Activated CD4-positive, alpha-beta T cell treated with anti-CD3 and anti-CD28 coated beads, Interleukin-2, amount 10 ng/mL, durations not matched to agents 24 days and 14 days (primary cell): ENCODE measurements around the gene CEBPG. TPM values are rescaled to one million over a fixed set of nuclear protein-coding genes. Genes with fewer than 3 reads are reported as not detected.

Source experiments
- DNase-seq: peaks from one replicate; pipeline ENCODE4 v3.0.0; 2022
- H3K27ac Mint-ChIP-seq: one replicate; pipeline ENCODE4 v1.8.0; 2022; ENCODE audit warnings: mild to moderate bottlenecking, mixed read lengths
- H3K27me3 Mint-ChIP-seq: one replicate; pipeline ENCODE4 v1.8.0; 2022; ENCODE audit warnings: mixed read lengths
- H3K36me3 Mint-ChIP-seq: one replicate; pipeline ENCODE4 v1.8.0; 2022; ENCODE audit warnings: low read depth, mild to moderate bottlenecking, mixed read lengths
- H3K4me1 Mint-ChIP-seq: one replicate; pipeline ENCODE4 v1.8.0; 2021; ENCODE audit warnings: mixed read lengths
- H3K4me3 Mint-ChIP-seq: one replicate; pipeline ENCODE4 v1.8.0; 2022; ENCODE audit warnings: mild to moderate bottlenecking, moderate library complexity, mixed read lengths
- H3K9me3 Mint-ChIP-seq: one replicate; pipeline ENCODE4 v1.8.0; 2021; ENCODE audit warnings: mixed read lengths
- intact Hi-C: fragments of 100-400 bp; cut with micrococcal nuclease; formaldehyde crosslinking; loops from one replicate; pipeline ENCODE4 v1.15.1; 2023
- total RNA-seq: library from RNA; stranded (reverse); gene quantifications from 2 replicates; pipeline ENCODE4 v1.2.3, GENCODE V29; 2022

The CEBPG gene
- total RNA-seq, 1 donor from 2014 or later: 29.7 TPM

GRCh38 chr19:33390101-33390907 lies 16.8 kb downstream of the CEBPG start:
- no peak overlapping the region for H3K4me3 Mint-ChIP-seq
- no peaks in the 10 kb centered on the region for H3K36me3 Mint-ChIP-seq
- no peak overlapping the region for H3K27ac Mint-ChIP-seq
- DNase-seq: no peak
- H3K9me3 Mint-ChIP-seq: no peaks in the 10 kb centered on the region
- no peaks in the 10 kb centered on the region for H3K27me3 Mint-ChIP-seq
- H3K4me1 Mint-ChIP-seq: no peaks in the 10 kb centered on the region
- intact Hi-C loops: no loop called here

GRCh38 chr19:33390908-33391630 lies 17.6 kb downstream of the CEBPG start:
- no peaks in the 10 kb centered on the region for H3K36me3 Mint-ChIP-seq
- H3K4me1 Mint-ChIP-seq: no peaks in the 10 kb centered on the region
- H3K9me3 Mint-ChIP-seq: no peaks in the 10 kb centered on the region
- H3K4me3 Mint-ChIP-seq: no peak overlapping the region
- no peak for DNase-seq
- H3K27me3 Mint-ChIP-seq: no peaks in the 10 kb centered on the region
- intact Hi-C loops: no loop called here
- H3K27ac Mint-ChIP-seq: no peak overlapping the region

DNA sequence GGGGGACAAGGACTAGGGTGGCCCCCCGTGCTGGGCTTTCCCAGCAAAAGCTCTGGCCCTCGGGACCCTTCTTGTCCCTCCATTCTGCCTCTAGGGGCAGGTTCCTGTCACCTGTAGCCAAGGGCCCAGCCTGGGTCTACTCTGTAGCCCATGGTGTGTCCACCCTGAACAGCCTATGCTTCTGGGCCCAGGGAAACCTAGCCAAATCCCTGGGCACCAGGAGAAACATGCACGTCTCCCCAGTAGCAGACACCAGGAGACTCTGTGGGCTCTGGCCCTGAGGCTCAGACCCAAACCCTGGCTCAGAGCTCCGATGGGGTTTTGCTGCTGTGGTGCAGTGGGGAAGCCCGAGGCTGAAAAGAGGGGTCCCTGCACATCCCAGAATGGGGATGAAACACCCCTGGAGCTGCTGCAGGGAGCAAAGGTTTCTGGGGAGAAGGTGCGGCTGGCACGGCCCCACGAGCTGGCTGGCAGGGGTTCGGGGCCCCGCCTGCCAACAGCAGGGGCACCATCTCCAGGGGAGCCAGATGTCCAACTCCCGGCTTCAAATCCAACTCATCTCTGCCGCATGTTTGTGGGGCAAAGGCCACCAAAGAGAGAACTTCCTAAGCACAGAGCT lies 18.2 kb downstream of the CEBPG start:
- Mint-ChIP-seq H3K27ac (no peak overlapping the region), H3K4me3 (no peak overlapping the region), H3K9me3 (no peaks in the 10 kb centered on the region), H3K27me3 (no peaks in the 10 kb centered on the region), H3K36me3 (no peaks in the 10 kb centered on the region), H3K4me1 (no peaks in the 10 kb centered on the region)
- intact Hi-C loops: no loop called here
- no peak for DNase-seq

DNA sequence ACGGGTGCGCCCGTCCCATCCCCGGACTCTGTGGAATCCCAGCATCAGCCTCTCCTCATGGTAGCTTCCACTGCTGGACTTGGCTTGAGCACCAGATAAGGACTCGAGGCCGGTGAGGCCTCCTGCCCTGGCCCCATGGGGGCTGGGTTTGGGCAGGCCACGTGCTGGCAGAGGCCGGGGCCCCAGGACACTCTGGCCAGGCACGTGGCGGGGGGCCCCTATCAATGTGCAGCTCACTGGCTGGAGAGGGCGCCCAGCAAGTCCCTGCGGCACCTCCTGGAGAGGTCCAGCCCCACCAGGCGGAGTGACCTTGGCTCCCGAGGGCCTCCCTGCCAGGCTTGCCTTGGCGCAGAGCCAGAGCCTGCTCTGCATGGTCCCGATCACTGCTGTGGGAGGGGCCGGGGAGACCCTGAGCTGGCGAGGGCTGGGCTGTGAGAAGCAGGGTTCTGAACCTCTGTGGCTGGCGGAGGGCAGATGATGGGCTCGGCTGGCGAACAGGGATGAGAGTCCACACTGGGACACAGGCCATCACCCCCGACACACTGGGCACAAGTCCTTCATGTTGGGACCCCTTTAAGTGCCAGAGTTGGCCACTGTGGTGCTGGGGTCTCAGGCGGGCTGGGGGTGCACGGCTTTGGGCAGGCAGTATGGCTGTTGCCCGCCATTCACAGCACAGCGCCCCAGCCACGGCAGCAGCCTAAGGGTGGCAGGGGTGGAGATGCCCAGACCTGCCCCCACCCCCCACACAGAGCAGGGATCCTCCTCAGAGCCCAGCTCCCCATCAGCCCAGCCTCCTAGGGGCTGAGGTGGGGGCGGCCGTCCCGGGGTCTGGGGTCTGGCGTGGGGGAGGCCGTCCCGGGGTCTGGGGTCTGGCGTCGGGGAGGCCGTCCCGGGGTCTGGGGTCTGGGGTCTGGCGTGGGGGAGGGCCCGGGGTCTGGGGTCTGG lies 19.1 kb downstream of the CEBPG start:
- DNase-seq: no peak
- Mint-ChIP-seq H3K36me3 (no peaks in the 10 kb centered on the region), H3K4me1 (no peaks in the 10 kb centered on the region), H3K27me3 (no peaks in the 10 kb centered on the region), H3K4me3 (no peak overlapping the region), H3K27ac (no peak overlapping the region), H3K9me3 (no peaks in the 10 kb centered on the region)
- intact Hi-C loops: no loop called here

DNA sequence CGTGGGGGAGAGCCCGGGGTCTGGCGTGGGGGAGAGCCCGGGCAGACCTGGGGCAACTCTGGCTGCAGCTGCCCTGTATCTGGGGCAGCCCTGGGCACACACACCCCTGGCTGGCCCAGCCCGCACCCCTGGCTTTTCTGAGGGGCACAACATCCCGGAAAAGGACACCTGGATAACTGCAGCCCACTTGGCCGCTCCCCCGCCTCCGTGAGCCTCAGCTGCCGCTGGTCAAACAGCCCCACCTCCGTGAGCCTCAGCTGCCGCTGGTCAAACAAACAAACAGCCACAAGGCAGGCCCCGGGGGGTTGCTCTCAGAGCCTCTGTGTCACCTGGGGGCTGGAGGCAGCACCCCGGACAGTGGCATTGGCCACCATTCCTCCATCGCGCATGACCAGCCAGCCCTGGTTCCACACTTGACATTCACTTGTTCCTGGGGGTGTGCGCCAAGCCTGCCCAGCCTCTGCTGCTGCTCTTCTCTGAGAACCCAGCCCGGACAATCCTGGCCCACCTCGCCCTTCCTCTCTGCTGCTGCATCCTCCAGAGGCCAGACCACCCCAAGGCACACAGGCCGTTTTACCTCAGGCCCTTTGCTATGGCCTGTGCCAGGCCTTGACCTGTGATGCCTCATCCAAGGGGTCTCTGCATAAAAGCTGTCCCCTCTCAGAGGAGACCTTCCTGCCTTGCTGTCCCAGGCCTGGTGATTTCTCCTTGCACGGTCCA lies 19.9 kb downstream of the CEBPG start:
- intact Hi-C loops: no loop called here
- H3K4me1 Mint-ChIP-seq: no peaks in the 10 kb centered on the region
- no peak overlapping the region for H3K27ac Mint-ChIP-seq

DNA sequence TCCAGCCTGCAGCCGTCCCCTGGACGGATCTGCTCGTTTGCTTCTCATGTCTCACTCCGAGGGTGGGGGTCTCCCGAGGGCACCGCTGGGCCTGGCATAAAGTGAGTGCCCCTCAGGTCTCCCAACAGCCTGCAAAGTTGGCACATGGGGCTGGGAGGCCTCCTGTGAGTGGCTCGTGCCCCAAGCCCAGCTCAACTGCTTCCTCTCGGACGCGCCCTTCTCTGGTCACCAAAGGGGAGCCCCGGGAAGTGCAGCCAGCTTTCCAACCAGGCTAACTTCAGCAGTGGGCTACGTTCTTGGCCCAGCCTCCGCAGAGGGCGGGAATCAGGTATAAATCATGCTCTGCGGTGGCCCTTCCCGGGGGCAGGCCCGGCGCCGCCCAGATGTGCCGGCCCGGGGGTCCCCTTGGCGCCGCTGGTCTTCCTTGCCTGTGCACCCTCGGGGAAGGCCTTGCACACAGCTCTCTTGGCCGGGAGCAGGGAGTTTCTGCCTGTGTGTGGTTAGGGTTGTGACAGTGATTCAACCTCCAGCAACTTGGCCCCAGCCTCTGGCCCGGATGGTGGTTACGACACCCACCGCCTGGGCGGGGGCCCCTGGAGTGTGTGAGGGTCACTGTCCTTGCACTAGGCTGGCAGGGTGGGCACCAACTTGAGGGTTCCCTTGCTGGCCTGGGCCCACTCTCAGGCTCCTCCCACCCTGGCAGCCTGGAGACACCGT lies 20.7 kb downstream of the CEBPG start:
- H3K27ac Mint-ChIP-seq: no peak overlapping the region
- DNase-seq: no peak
- intact Hi-C loops: no loop called here
- H3K27me3 Mint-ChIP-seq: no peaks in the 10 kb centered on the region
- H3K4me3 Mint-ChIP-seq: no peak overlapping the region
- no peaks in the 10 kb centered on the region for H3K4me1 Mint-ChIP-seq
- H3K9me3 Mint-ChIP-seq: no peaks in the 10 kb centered on the region
- H3K36me3 Mint-ChIP-seq: no peaks in the 10 kb centered on the region

More for the DNA sequence above, 19.9 kb downstream of the CEBPG start:
- no peak for DNase-seq
- H3K27me3 Mint-ChIP-seq: no peaks in the 10 kb centered on the region
- H3K4me3 Mint-ChIP-seq: no peak overlapping the region
- no peaks in the 10 kb centered on the region for H3K36me3 Mint-ChIP-seq
- no peaks in the 10 kb centered on the region for H3K9me3 Mint-ChIP-seq

GRCh38 chr19:33394723-33395560 lies 21.4 kb downstream of the CEBPG start:
- no peak for DNase-seq
- no peak overlapping the region for H3K27ac Mint-ChIP-seq
- H3K4me3 Mint-ChIP-seq: no peak overlapping the region
- H3K36me3 Mint-ChIP-seq: no peaks in the 10 kb centered on the region
- H3K27me3 Mint-ChIP-seq: no peaks in the 10 kb centered on the region
- intact Hi-C loops: no loop called here
- H3K9me3 Mint-ChIP-seq: no peaks in the 10 kb centered on the region
- H3K4me1 Mint-ChIP-seq: no peaks in the 10 kb centered on the region

GRCh38 chr19:33395561-33396550 lies 22.3 kb downstream of the CEBPG start:
- Mint-ChIP-seq H3K27ac (no peak overlapping the region), H3K9me3 (no peaks in the 10 kb centered on the region), H3K4me1 (no peaks in the 10 kb centered on the region), H3K4me3 (no peak overlapping the region), H3K27me3 (no peaks in the 10 kb centered on the region), H3K36me3 (no peaks in the 10 kb centered on the region)
- intact Hi-C loops: no loop called here
- DNase-seq: no peak

- H3K4me1 Mint-ChIP-seq: no peaks in the 10 kb centered on the region
These were observed 23.4 kb downstream of the CEBPG start for GRCh38 chr19:33396701-33397535.

GRCh38 chr19:33397536-33398360 lies 24.2 kb downstream of the CEBPG start:
- Mint-ChIP-seq H3K9me3 (no peaks in the 10 kb centered on the region), H3K36me3 (no peaks in the 10 kb centered on the region), H3K27ac (no peak overlapping the region), H3K27me3 (no peaks in the 10 kb centered on the region), H3K4me3 (no peak overlapping the region), H3K4me1 (no peaks in the 10 kb centered on the region)
- intact Hi-C loops: no loop called here
- no peak for DNase-seq

More at GRCh38 chr19:33396701-33397535, 23.4 kb downstream of the CEBPG start:
- DNase-seq: no peak
- no peaks in the 10 kb centered on the region for H3K27me3 Mint-ChIP-seq
- intact Hi-C loops: no loop called here
- H3K27ac Mint-ChIP-seq: no peak overlapping the region
- no peak overlapping the region for H3K4me3 Mint-ChIP-seq
- no peaks in the 10 kb centered on the region for H3K36me3 Mint-ChIP-seq
- H3K9me3 Mint-ChIP-seq: no peaks in the 10 kb centered on the region
